C4-2B (cell line): ENCODE results near the gene MYADML2.

Experiments
- ZFX ChIP-seq: fragments of 450-650 bp; IDR thresholded peaks from 2 replicates; pipeline ENCODE4 v1.6.1; 2017
- TF ChIP-seq, protein P1 (sequence below): fragments of 450-650 bp; conservative IDR thresholded peaks from 2 replicates; pipeline ENCODE4 v1.5.1; 2017; ENCODE audit warnings: mild to moderate bottlenecking

- TF ChIP-seq, protein P1, sequence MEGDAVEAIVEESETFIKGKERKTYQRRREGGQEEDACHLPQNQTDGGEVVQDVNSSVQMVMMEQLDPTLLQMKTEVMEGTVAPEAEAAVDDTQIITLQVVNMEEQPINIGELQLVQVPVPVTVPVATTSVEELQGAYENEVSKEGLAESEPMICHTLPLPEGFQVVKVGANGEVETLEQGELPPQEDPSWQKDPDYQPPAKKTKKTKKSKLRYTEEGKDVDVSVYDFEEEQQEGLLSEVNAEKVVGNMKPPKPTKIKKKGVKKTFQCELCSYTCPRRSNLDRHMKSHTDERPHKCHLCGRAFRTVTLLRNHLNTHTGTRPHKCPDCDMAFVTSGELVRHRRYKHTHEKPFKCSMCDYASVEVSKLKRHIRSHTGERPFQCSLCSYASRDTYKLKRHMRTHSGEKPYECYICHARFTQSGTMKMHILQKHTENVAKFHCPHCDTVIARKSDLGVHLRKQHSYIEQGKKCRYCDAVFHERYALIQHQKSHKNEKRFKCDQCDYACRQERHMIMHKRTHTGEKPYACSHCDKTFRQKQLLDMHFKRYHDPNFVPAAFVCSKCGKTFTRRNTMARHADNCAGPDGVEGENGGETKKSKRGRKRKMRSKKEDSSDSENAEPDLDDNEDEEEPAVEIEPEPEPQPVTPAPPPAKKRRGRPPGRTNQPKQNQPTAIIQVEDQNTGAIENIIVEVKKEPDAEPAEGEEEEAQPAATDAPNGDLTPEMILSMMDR: no peak
- no peak for TF ChIP-seq ZFX
Observed at GRCh38 chr17:81964081-81964849, 17.2 kb upstream of the MYADML2 start.
